Neural crest cell (in vitro differentiated cells): Measurements from ENCODE around the gene NLGN3. TPM values are rescaled to one million over a fixed set of nuclear protein-coding genes. Genes with fewer than 3 reads are reported as not detected.

Experiments used
- DNase-seq: peaks from one replicate; pipeline ENCODE4 v3.0.0; 2021; ENCODE audit warnings: low read depth, mixed read lengths, low spot score
- H3K27ac Mint-ChIP-seq: one replicate; pipeline ENCODE4 v1.8.0; 2021; ENCODE audit warnings: mild to moderate bottlenecking, mixed read lengths; ENCODE audit not compliant: unreplicated experiment
- H3K27me3 Mint-ChIP-seq: 2 replicates; pipeline ENCODE4 v1.8.0; 2021; ENCODE audit warnings: low read depth, mild to moderate bottlenecking, mixed read lengths
- H3K36me3 Mint-ChIP-seq: 2 replicates; pipeline ENCODE4 v1.8.0; 2021; ENCODE audit warnings: low read depth, mild to moderate bottlenecking, mixed read lengths
- H3K4me1 Mint-ChIP-seq: 2 replicates; pipeline ENCODE4 v1.8.0; 2021; ENCODE audit warnings: mixed read lengths
- H3K4me3 Mint-ChIP-seq: one replicate; pipeline ENCODE4 v1.8.0; 2021; ENCODE audit warnings: mild to moderate bottlenecking, mixed read lengths
- H3K9me3 Mint-ChIP-seq: 2 replicates; pipeline ENCODE4 v1.8.0; 2021; ENCODE audit warnings: mixed read lengths
- CTCF ChIP-seq: fragments of 200-600 bp; sonication (generic); conservative IDR thresholded peaks from 2 replicates; pipeline ENCODE4 v1.5.0; 2021; ENCODE audit warnings: antibody characterized with exemption, mild to moderate bottlenecking
- total RNA-seq: library from RNA; stranded (reverse); gene quantifications from 2 replicates; pipeline ENCODE4 v1.2.1, GENCODE V29; 2021

NLGN3 gene
- total RNA-seq, 1 donor from 2014 or later, result 31.5 TPM

- Mint-ChIP-seq H3K4me3 (no peak overlapping the region), H3K36me3 (no peaks in the 10 kb centered on the region), H3K9me3 (peaks cover under 1% of the 10 kb centered on the region), H3K27ac (no peak overlapping the region), H3K4me1 (peaks cover 33% of the 10 kb centered on the region), H3K27me3 (no peaks in the 10 kb centered on the region)
- TF ChIP-seq CTCF, result no peak
- DNase-seq, result no peak
These were observed 39.5 kb downstream of the NLGN3 start for GRCh38 chrX:71184092-71184491.

GRCh38 chrX:71184803-71185495 is 40.3 kb downstream of the NLGN3 start:
- Mint-ChIP-seq H3K4me3 (no peak overlapping the region), H3K27me3 (no peaks in the 10 kb centered on the region), H3K9me3 (no peaks in the 10 kb centered on the region), H3K27ac (no peak overlapping the region), H3K4me1 (peaks cover 32% of the 10 kb centered on the region), H3K36me3 (no peaks in the 10 kb centered on the region)
- TF ChIP-seq CTCF, result no peak
- no peak for DNase-seq

GRCh38 chrX:71191248-71191647 is 46.6 kb downstream of the NLGN3 start:
- H3K9me3 Mint-ChIP-seq, result peaks cover 8% of the 10 kb centered on the region
- H3K4me3 Mint-ChIP-seq, result no peak overlapping the region
- TF ChIP-seq CTCF, result no peak
- peaks cover 19% of the 10 kb centered on the region for H3K4me1 Mint-ChIP-seq
- no peaks in the 10 kb centered on the region for H3K36me3 Mint-ChIP-seq
- no peak for DNase-seq
- no peaks in the 10 kb centered on the region for H3K27me3 Mint-ChIP-seq
- peak overlapping the region; percentile 58 for H3K27ac Mint-ChIP-seq

- DNase-seq, result no peak
- peaks cover 2% of the 10 kb centered on the region for H3K9me3 Mint-ChIP-seq
- H3K36me3 Mint-ChIP-seq, result no peaks in the 10 kb centered on the region
- peak overlapping the region; percentile 85 for H3K27ac Mint-ChIP-seq
- no peak overlapping the region for H3K4me3 Mint-ChIP-seq
- TF ChIP-seq CTCF, result no peak
- H3K4me1 Mint-ChIP-seq, result peaks cover 24% of the 10 kb centered on the region
- H3K27me3 Mint-ChIP-seq, result no peaks in the 10 kb centered on the region
These were observed 51.5 kb downstream of the NLGN3 start for GRCh38 chrX:71195964-71196649.

GRCh38 chrX:71198066-71198465 is 53.4 kb downstream of the NLGN3 start:
- Mint-ChIP-seq H3K4me3 (no peak overlapping the region), H3K4me1 (peaks cover 14% of the 10 kb centered on the region), H3K27ac (no peak overlapping the region), H3K9me3 (no peaks in the 10 kb centered on the region), H3K36me3 (no peaks in the 10 kb centered on the region), H3K27me3 (no peaks in the 10 kb centered on the region)
- DNase-seq, result no peak
- no peak for TF ChIP-seq CTCF
